Hepatocyte (in vitro differentiated cells): ENCODE data around the gene STK10. TPM values are rescaled to one million over a fixed set of nuclear protein-coding genes. Genes with fewer than 3 reads are reported as not detected.
A peak's percentile ranks its signal among the peaks of the same experiment; 100 is the strongest.

Source experiments
- DNase-seq: peaks from one replicate; pipeline ENCODE4 v3.0.0-alpha.2; 2016; ENCODE audit warnings: low spot score
- H2AFZ ChIP-seq: fragments of 200-600 bp; sonication (generic); 2 replicates; pipeline ENCODE4 v1.6.0; 2016; ENCODE audit warnings: antibody characterized with exemption, mild to moderate bottlenecking
- H3K27ac ChIP-seq: fragments of 200-600 bp; sonication (generic); 2 replicates; pipeline ENCODE4 v1.5.1; 2016; ENCODE audit warnings: mild to moderate bottlenecking
- H3K27me3 ChIP-seq: fragments of 200-600 bp; sonication (generic); 2 replicates; pipeline ENCODE4 v1.6.1; 2016
- H3K36me3 ChIP-seq: fragments of 200-600 bp; sonication (generic); replicated peaks from 2 replicates; pipeline ENCODE4 v1.5.1; 2016; ENCODE audit warnings: low read depth; ENCODE audit not compliant: insufficient read depth
- H3K4me1 ChIP-seq: fragments of 200-600 bp; sonication (generic); 2 replicates; pipeline ENCODE4 v1.5.1; 2016; ENCODE audit warnings: mild to moderate bottlenecking, moderate library complexity; ENCODE audit not compliant: insufficient read depth
- H3K4me2 ChIP-seq: fragments of 200-600 bp; sonication (generic); 2 replicates; pipeline ENCODE4 v1.6.0; 2016
- H3K4me3 ChIP-seq: fragments of 200-600 bp; sonication (generic); 2 replicates; pipeline ENCODE4 v1.5.1; 2016; ENCODE audit warnings: mild to moderate bottlenecking
- H3K79me2 ChIP-seq: fragments of 200-600 bp; sonication (generic); 2 replicates; pipeline ENCODE4 v1.6.0; 2017; ENCODE audit warnings: mild to moderate bottlenecking
- H3K9me2 ChIP-seq: fragments of 200-600 bp; sonication (generic); replicated peaks from 2 replicates; pipeline ENCODE4 v1.6.0; 2017; ENCODE audit warnings: mild to moderate bottlenecking; ENCODE audit not compliant: insufficient read depth
- H3K9me3 ChIP-seq: fragments of 200-600 bp; sonication (generic); 2 replicates; pipeline ENCODE4 v1.5.1; 2016; ENCODE audit warnings: low read depth, mild to moderate bottlenecking
- H4K20me1 ChIP-seq: fragments of 200-600 bp; sonication (generic); 2 replicates; pipeline ENCODE4 v1.6.0; 2016; ENCODE audit warnings: mild to moderate bottlenecking; ENCODE audit not compliant: insufficient read depth, poor library complexity, severe bottlenecking
- EZH2 ChIP-seq: fragments of 200-600 bp; sonication (generic); IDR thresholded peaks from 2 replicates; pipeline ENCODE4 v1.6.1; 2016; ENCODE audit warnings: antibody characterized with exemption, mild to moderate bottlenecking, borderline replicate concordance
- EZH2phosphoT487 ChIP-seq: fragments of 200-600 bp; sonication (generic); IDR thresholded peaks from one replicate; pipeline ENCODE4 v1.6.1; 2018; ENCODE audit warnings: antibody characterized with exemption, mild to moderate bottlenecking, low read depth, moderate library complexity; ENCODE audit not compliant: unreplicated experiment, severe bottlenecking
- WGBS: methylation state at CpG from one replicate; pipeline ENCODE4 v1.1.6; 2016; ENCODE audit warnings: low lambda C conversion rate; ENCODE audit errors: missing lambda C conversion rate; 5-methylcytosine and 5-hydroxymethylcytosine counted together
- polyA plus RNA-seq: library from polyadenylated mRNA; unstranded; fragments of >200 nt; fragmentation: Nextera tagmentation; extraction: Ambion mirVana; gene quantifications from 2 replicates; pipeline ENCODE4 v1.2.1, GENCODE V29; 2016
- total RNA-seq: library from RNA; depleted of rRNA; stranded (reverse); fragments of >200 nt; gene quantifications from 2 replicates; pipeline ENCODE4 v1.2.3, GENCODE V29; 2014
- TF ChIP-seq, protein P1 (sequence below): fragments of 200-600 bp; sonication (generic); IDR thresholded peaks from 2 replicates; pipeline ENCODE4 v1.5.1; 2016; ENCODE audit warnings: antibody characterized with exemption, mild to moderate bottlenecking; ENCODE audit not compliant: poor library complexity

Gene STK10
- total and polyA plus RNA-seq, 2 experiments from 2014 or later = 11.3 to 19.3 TPM

DNA sequence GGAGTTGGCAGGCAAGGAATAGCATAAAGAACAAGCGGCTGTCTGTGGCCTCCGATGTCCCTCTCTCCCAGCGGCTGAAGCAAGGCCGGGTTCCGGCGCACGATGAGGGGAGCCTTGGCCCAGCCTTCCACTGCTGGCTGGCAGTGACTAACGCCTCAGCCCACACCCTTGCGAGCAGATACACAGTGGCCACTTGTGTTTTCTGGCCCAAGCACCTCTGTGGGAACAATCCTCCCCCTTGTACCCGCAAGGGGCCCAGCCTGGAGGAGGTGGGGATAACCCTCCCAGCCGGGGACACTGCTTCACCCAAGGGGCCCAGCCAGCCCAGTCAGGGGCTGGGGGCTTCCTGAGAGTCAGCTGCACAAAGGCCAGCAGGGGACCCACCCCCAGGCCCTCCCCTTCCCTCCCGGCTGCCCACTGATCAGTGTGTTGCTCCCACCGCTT is 23.2 kb downstream of the STK10 start:
- peaks cover 14% of the 10 kb centered on the region for H3K4me1 ChIP-seq
- no peaks in the 10 kb centered on the region for H4K20me1 ChIP-seq
- H2AFZ ChIP-seq = no peak overlapping the region
- no peak overlapping the region for H3K4me3 ChIP-seq
- no peaks in the 10 kb centered on the region for H3K36me3 ChIP-seq
- H3K27ac ChIP-seq = no peak overlapping the region
- H3K79me2 ChIP-seq = peaks cover 3% of the 10 kb centered on the region
- no peak overlapping the region for H3K4me2 ChIP-seq
- no peak for TF ChIP-seq EZH2phosphoT487
- no peaks in the 10 kb centered on the region for H3K9me3 ChIP-seq
- DNase-seq = no peak
- 91% methylated on average over 13 of the region's 13 CpGs for WGBS
- no peaks in the 10 kb centered on the region for H3K27me3 ChIP-seq
- no peaks in the 10 kb centered on the region for H3K9me2 ChIP-seq

GRCh38 chr5:172163346-172163745 is 24.7 kb downstream of the STK10 start:
- no peak overlapping the region for H3K27ac ChIP-seq
- no peaks in the 10 kb centered on the region for H3K27me3 ChIP-seq
- H3K4me3 ChIP-seq = no peak overlapping the region
- H2AFZ ChIP-seq = no peak overlapping the region
- H3K9me2 ChIP-seq = no peaks in the 10 kb centered on the region
- no peaks in the 10 kb centered on the region for H4K20me1 ChIP-seq
- 75% methylated on average over 4 of the region's 4 CpGs for WGBS
- H3K9me3 ChIP-seq = no peaks in the 10 kb centered on the region
- H3K4me1 ChIP-seq = peaks cover 11% of the 10 kb centered on the region
- H3K4me2 ChIP-seq = no peak overlapping the region
- H3K36me3 ChIP-seq = no peaks in the 10 kb centered on the region
- no peak for DNase-seq
- H3K79me2 ChIP-seq = peaks cover 3% of the 10 kb centered on the region
- TF ChIP-seq EZH2 (no peak), EZH2phosphoT487 (no peak)
- TF ChIP-seq, protein P1, sequence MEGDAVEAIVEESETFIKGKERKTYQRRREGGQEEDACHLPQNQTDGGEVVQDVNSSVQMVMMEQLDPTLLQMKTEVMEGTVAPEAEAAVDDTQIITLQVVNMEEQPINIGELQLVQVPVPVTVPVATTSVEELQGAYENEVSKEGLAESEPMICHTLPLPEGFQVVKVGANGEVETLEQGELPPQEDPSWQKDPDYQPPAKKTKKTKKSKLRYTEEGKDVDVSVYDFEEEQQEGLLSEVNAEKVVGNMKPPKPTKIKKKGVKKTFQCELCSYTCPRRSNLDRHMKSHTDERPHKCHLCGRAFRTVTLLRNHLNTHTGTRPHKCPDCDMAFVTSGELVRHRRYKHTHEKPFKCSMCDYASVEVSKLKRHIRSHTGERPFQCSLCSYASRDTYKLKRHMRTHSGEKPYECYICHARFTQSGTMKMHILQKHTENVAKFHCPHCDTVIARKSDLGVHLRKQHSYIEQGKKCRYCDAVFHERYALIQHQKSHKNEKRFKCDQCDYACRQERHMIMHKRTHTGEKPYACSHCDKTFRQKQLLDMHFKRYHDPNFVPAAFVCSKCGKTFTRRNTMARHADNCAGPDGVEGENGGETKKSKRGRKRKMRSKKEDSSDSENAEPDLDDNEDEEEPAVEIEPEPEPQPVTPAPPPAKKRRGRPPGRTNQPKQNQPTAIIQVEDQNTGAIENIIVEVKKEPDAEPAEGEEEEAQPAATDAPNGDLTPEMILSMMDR = no peak

DNA sequence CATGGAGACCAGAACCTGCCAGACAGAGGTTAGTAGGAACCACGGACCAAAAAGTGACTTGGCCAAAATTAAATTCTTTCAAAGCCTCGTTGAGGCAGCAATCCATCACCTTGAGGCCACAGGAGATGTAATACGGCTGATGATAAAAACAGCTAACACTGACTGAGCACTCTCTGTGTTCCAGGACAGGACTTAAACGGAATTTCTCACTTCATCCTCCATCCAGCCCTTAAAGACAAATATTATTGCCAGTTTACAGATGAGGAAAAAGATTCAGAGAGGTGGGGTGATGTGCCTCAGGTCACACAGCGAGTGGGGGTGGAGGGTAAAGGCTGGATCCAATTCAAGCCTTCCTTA is 25.1 kb downstream of the STK10 start:
- TF ChIP-seq EZH2phosphoT487 (no peak), EZH2 (no peak)
- TF ChIP-seq, protein P1 = no peak
- H3K9me2 ChIP-seq = no peaks in the 10 kb centered on the region
- no peak overlapping the region for H2AFZ ChIP-seq
- peaks cover 7% of the 10 kb centered on the region for H3K4me1 ChIP-seq
- peaks cover 3% of the 10 kb centered on the region for H3K79me2 ChIP-seq
- DNase-seq = no peak
- H3K36me3 ChIP-seq = no peaks in the 10 kb centered on the region
- no peak overlapping the region for H3K4me2 ChIP-seq
- WGBS = 93% methylated on average over 5 of the region's 5 CpGs
- no peak overlapping the region for H3K27ac ChIP-seq
- no peak overlapping the region for H3K4me3 ChIP-seq
- no peaks in the 10 kb centered on the region for H4K20me1 ChIP-seq
- H3K9me3 ChIP-seq = no peaks in the 10 kb centered on the region
- no peaks in the 10 kb centered on the region for H3K27me3 ChIP-seq

DNA sequence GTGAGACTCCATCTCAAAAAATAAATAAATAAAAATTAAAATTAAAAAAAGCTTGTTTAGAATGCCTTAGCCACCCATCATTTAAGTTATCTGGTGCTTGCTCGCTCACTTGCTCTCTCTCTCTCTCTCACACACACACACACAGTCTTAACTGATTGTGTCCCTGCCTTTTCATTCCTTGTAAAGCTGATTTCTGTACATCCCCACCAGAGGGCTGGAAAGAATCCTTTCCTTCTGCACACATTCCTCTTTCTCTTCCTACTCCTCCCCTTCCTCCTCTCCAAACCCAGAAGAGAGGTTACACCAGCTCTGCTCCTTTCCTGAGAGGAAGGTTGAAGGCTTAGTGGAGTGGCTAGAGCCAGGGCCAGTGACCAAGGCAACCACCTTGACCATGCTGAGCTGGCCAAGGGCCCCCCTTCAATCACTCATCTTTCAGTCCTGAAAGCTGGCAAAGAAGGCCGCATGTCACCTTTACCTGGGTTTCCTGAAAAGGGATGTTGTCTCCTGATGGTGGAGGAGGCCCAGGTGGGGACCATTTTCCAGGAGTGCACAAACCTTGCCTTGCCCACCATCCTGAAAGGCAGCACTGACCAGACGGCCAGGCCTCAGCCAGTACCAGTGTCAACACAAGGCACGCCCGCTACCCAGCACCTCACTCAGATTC is 25.6 kb downstream of the STK10 start:
- H4K20me1 ChIP-seq = no peaks in the 10 kb centered on the region

More for the DNA sequence above, 25.6 kb downstream of the STK10 start:
- no peak for DNase-seq
- TF ChIP-seq EZH2 = no peak
- TF ChIP-seq, protein P1 = peak; percentile 10
- peaks cover 3% of the 10 kb centered on the region for H3K79me2 ChIP-seq
- no peaks in the 10 kb centered on the region for H3K36me3 ChIP-seq
- WGBS = 92% methylated on average over 5 of the region's 5 CpGs
- no peaks in the 10 kb centered on the region for H3K27me3 ChIP-seq
- H3K4me1 ChIP-seq = peaks cover 2% of the 10 kb centered on the region
- no peak overlapping the region for H3K4me3 ChIP-seq
- H2AFZ ChIP-seq = no peak overlapping the region
- no peaks in the 10 kb centered on the region for H3K9me3 ChIP-seq
- no peaks in the 10 kb centered on the region for H3K9me2 ChIP-seq
- no peak overlapping the region for H3K4me2 ChIP-seq
- H3K27ac ChIP-seq = no peak overlapping the region
